HCT116 (cell line): Measurements from ENCODE around the gene ZNF385A. TPM values are rescaled to one million over a fixed set of nuclear protein-coding genes. Genes with fewer than 3 reads are reported as not detected.

Experiments
- ATAC-seq: fragments of 200-7000 bp; cut with Tn5 transposase; 2 replicates; pipeline ENCODE4 v1.9.1; 2020; ENCODE audit warnings: mild to moderate bottlenecking, moderate library complexity
- BruUV-seq: library from RNA; stranded (reverse); fragments of 400-500 nt; replicated peaks from 2 replicates; lab custom pipeline; 2021; lab: Mats Ljungman, UMichigan
- CTCF ChIA-PET: fragments of 300-600 bp; sonication (Branson Sonifier 250); formaldehyde crosslinking; loops from one replicate; lab custom pipeline; 2021; ENCODE audit warnings: antibody characterized with exemption; lab: Charles Lee
- POLR2A ChIA-PET: fragments of 300-600, 350-600 bp; sonication (Branson Sonifier 250); formaldehyde crosslinking; loops from one replicate; lab custom pipeline; 2021; ENCODE audit warnings: antibody characterized with exemption; lab: Charles Lee
- RAD21 ChIA-PET, 2 experiments: fragments of 300-600 bp; sonication (Branson Sonifier 250); formaldehyde crosslinking; loops; one replicate each; lab custom pipeline; 2023; ENCODE audit warnings: low total read pairs in 2 of 2; ENCODE audit not compliant: uncharacterized antibody in 2 of 2, unreplicated experiment in 2 of 2, low non-redundant PET in 1 of 2; lab: Charles Lee
- DNase-seq: peaks from one replicate; pipeline ENCODE4 v3.0.0-alpha.2; 2010; ENCODE audit warnings: low read depth, low spot score
- H2AFZ ChIP-seq: fragments of 200-600 bp; shearing (Covaris generic), sonication (generic); 2 replicates; pipeline ENCODE4 v1.6.1; 2017; ENCODE audit warnings: low read depth, mixed run types, mixed read lengths, antibody characterized with exemption, low read length; ENCODE audit not compliant: poor library complexity, severe bottlenecking
- H3K27ac ChIP-seq: 2 replicates; pipeline ENCODE4 v1.5.1; 2012; ENCODE audit warnings: low read depth, low read length
- H3K27me3 ChIP-seq: fragments of 200-600 bp; sonication (generic); 2 replicates; pipeline ENCODE4 v1.6.1; 2016; ENCODE audit warnings: mixed run types, low read length, mixed read lengths; ENCODE audit not compliant: insufficient read depth
- H3K36me3 ChIP-seq, 2 experiments: fragments of 200-500 bp in 1 of 2; fragments of 200-600 bp in 1 of 2; sonication (Bioruptor generic) in 1 of 2; sonication (generic) in 1 of 2; 2 replicates each; pipeline versions ENCODE4 v1.5.1 to v1.6.1; 2014 to 2016; ENCODE audit warnings: low read length in 2 of 2, inconsistent platforms in 1 of 2, mixed read lengths in 1 of 2, mixed run types in 1 of 2; ENCODE audit not compliant: insufficient read depth in 2 of 2, control insufficient read depth in 1 of 2
- H3K4me1 ChIP-seq, 2 experiments: fragments of 200-600 bp in 1 of 2; sonication (generic) in 1 of 2; 2 replicates each; pipeline versions ENCODE4 v1.5.1 to v1.6.1; 2012 to 2017; ENCODE audit warnings: low read length in 2 of 2, inconsistent platforms in 1 of 2, mild to moderate bottlenecking in 1 of 2, mixed read lengths in 1 of 2, mixed run types in 1 of 2, moderate library complexity in 1 of 2; ENCODE audit not compliant: insufficient read depth in 2 of 2, control insufficient read depth in 1 of 2
- H3K4me2 ChIP-seq: fragments of 200-600 bp; sonication (generic); 2 replicates; pipeline ENCODE4 v1.6.1; 2017; ENCODE audit warnings: mixed run types, low read length, mixed read lengths
- H3K4me3 ChIP-seq, 2 experiments: fragments of 200-600 bp in 1 of 2; sonication (generic) in 1 of 2; replicated peaks in 1 of 2; 2 replicates each; pipeline ENCODE4 v1.5.1; 2011 to 2016; ENCODE audit warnings: low read length in 2 of 2, control low read depth in 1 of 2, low read depth in 1 of 2, mild to moderate bottlenecking in 1 of 2, mixed read lengths in 1 of 2, mixed run types in 1 of 2
- H3K79me2 ChIP-seq: fragments of 200-600 bp; sonication (generic); 2 replicates; pipeline ENCODE4 v1.6.1; 2017; ENCODE audit warnings: mild to moderate bottlenecking, mixed run types, low read length, moderate library complexity, mixed read lengths; ENCODE audit not compliant: insufficient read depth
- H3K9ac ChIP-seq: fragments of 200-600 bp; sonication (generic); 2 replicates; pipeline ENCODE4 v1.6.1; 2016; ENCODE audit warnings: low read length, mixed read lengths
- H3K9me2 ChIP-seq: fragments of 200-600 bp; sonication (generic), shearing (Covaris generic); 2 replicates; pipeline ENCODE4 v1.6.1; 2017; ENCODE audit warnings: mixed run types, mild to moderate bottlenecking, moderate library complexity; ENCODE audit not compliant: insufficient read depth
- H3K9me3 ChIP-seq, 2 experiments: fragments of 200-500 bp in 1 of 2; fragments of 200-600 bp in 1 of 2; sonication (Bioruptor generic) in 1 of 2; sonication (generic) in 1 of 2; 2 replicates each; pipeline ENCODE4 v1.6.1; 2014 to 2017; ENCODE audit warnings: low read length in 2 of 2, mixed read lengths in 2 of 2, inconsistent platforms in 1 of 2, low read depth in 1 of 2, mild to moderate bottlenecking in 1 of 2, mixed run types in 1 of 2, moderate library complexity in 1 of 2; ENCODE audit not compliant: control insufficient read depth in 1 of 2, insufficient read depth in 1 of 2
- H4K20me1 ChIP-seq: fragments of 200-600 bp; sonication (generic), shearing (Covaris generic); 2 replicates; pipeline ENCODE4 v1.6.1; 2017; ENCODE audit warnings: mixed run types, mild to moderate bottlenecking, moderate library complexity; ENCODE audit not compliant: insufficient read depth
- CBX3 ChIP-seq: IDR thresholded peaks from 2 replicates; pipeline ENCODE4 v1.6.1; 2012; ENCODE audit warnings: low read depth
- EGR1 ChIP-seq: IDR thresholded peaks from 2 replicates; pipeline ENCODE4 v1.6.1; 2012; ENCODE audit warnings: low read depth
- ELF1 ChIP-seq: IDR thresholded peaks from 2 replicates; pipeline ENCODE4 v1.6.1; 2012; ENCODE audit warnings: low read depth, borderline replicate concordance
- EZH2 ChIP-seq: fragments of 200-600 bp; sonication (generic); IDR thresholded peaks from 2 replicates; pipeline ENCODE4 v1.6.1; 2017; ENCODE audit warnings: antibody characterized with exemption, mixed run types
- FOSL1 ChIP-seq: IDR thresholded peaks from 2 replicates; pipeline ENCODE4 v1.6.1; 2012; ENCODE audit warnings: low read depth
- JUND ChIP-seq: IDR thresholded peaks from 2 replicates; pipeline ENCODE4 v1.6.1; 2012
- MAX ChIP-seq: IDR thresholded peaks from 2 replicates; pipeline ENCODE4 v1.6.1; 2012
- POLR2AphosphoS5 ChIP-seq: IDR thresholded peaks from 2 replicates; pipeline ENCODE4 v1.6.1; 2011; ENCODE audit warnings: mild to moderate bottlenecking, low read depth, low read length, moderate library complexity
- RAD21 ChIP-seq: IDR thresholded peaks from 2 replicates; pipeline ENCODE4 v1.6.1; 2012; ENCODE audit warnings: low read depth, mild to moderate bottlenecking
- REST ChIP-seq: IDR thresholded peaks from 2 replicates; pipeline ENCODE4 v1.6.1; 2012; ENCODE audit warnings: low read depth
- SIN3A ChIP-seq: IDR thresholded peaks from 2 replicates; pipeline ENCODE4 v1.6.1; 2012; ENCODE audit warnings: low read depth
- SP1 ChIP-seq: IDR thresholded peaks from 2 replicates; pipeline ENCODE4 v1.6.1; 2012; ENCODE audit warnings: low read depth
- SRF ChIP-seq: IDR thresholded peaks from 2 replicates; pipeline ENCODE4 v1.6.1; 2012; ENCODE audit warnings: low read depth
- YY1 ChIP-seq: IDR thresholded peaks from 2 replicates; pipeline ENCODE4 v1.6.1; 2011; ENCODE audit warnings: low read length, low read depth, moderate library complexity, mild to moderate bottlenecking; ENCODE audit not compliant: insufficient replicate concordance; ENCODE audit errors: extremely low read depth
- intact Hi-C: fragments of 100-400 bp; cut with micrococcal nuclease; formaldehyde crosslinking; loops from 2 replicates; pipeline ENCODE4 v1.10.0; 2022
- total RNA-seq: library from RNA; stranded (reverse); gene quantifications from one replicate; pipeline ENCODE4 v1.2.1, GENCODE V29; 2021; ENCODE audit not compliant: unreplicated experiment
- TF ChIP-seq, protein P1 (sequence below), 3 experiments: fragments of 200-600 bp in 1 of 3; sonication (generic) in 1 of 3; IDR thresholded peaks in 2 of 3; conservative IDR thresholded peaks in 1 of 3; 2 replicates each; pipeline ENCODE4 v1.5.1; 2012 to 2017; ENCODE audit warnings: low read depth in 2 of 3, low read length in 2 of 3, antibody characterized with exemption in 1 of 3, borderline replicate concordance in 1 of 3, control low read depth in 1 of 3, mild to moderate bottlenecking in 1 of 3, mixed read lengths in 1 of 3, mixed run types in 1 of 3, moderate library complexity in 1 of 3; ENCODE audit not compliant: insufficient read depth in 1 of 3
- TF ChIP-seq, protein P2 (sequence below): IDR thresholded peaks from 2 replicates; pipeline ENCODE4 v1.6.1; 2011; ENCODE audit warnings: mild to moderate bottlenecking, low read length, moderate library complexity; ENCODE audit not compliant: insufficient replicate concordance; ENCODE audit errors: extremely low read depth

ZNF385A gene
- total RNA-seq, 1 experiment from 2014 or later, result 34.7 TPM

DNA sequence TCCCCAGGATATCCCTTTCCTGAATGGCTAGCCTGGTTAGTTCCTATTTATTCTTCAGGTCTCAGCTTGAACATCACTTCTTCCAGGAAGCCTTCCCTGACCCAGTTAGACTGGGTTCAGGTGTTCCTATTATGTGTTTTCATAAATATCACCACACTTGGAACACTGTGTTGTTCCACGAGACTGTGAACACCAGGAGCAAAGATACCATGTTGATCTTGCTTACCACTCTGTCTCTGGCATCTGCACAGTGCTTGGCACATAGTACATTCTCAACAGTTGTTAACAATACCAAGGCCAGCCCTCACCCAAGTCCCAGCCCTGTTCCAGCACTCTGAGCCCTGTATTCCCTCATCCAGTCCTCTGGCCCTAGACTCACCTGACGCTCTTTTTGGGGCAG is 13.7 kb upstream of the ZNF385A start:
- Histone ChIP-seq H4K20me1 (no peaks in the 10 kb centered on the region), H3K9me2 (no peaks in the 10 kb centered on the region), H3K9ac (no peak overlapping the region), H3K4me2 (no peak overlapping the region), H3K9me3 (no peaks in the 10 kb centered on the region), H2AFZ (no peak overlapping the region), H3K27ac (no peak overlapping the region), H3K27me3 (no peaks in the 10 kb centered on the region), H3K36me3 (peaks cover 44 to 48% of the 10 kb centered on the region in 2 experiments; a peak in 3 of 4 replicates), H3K4me1 (no peaks in the 10 kb centered on the region), H3K4me3 (no peak overlapping the region), H3K79me2 (no peaks in the 10 kb centered on the region)
- no peak for DNase-seq
- ChIA-PET RAD21 (no interaction called here), POLR2A (no interaction called here), CTCF (interaction anchor here (2.3 to 4.8 kb wide), 3 partner anchors 11 to 41 kb away, joined by 18 to 182 read pairs (median 28); no protein-coding TSS in a partner anchor)
- intact Hi-C loops, result no loop called here
- BruUV-seq, result no TSS peak
- TF ChIP-seq SRF (no peak), MAX (no peak), CBX3 (no peak), EGR1 (no peak), POLR2AphosphoS5 (no peak), FOSL1 (no peak), ELF1 (no peak), YY1 (no peak), JUND (no peak), RAD21 (no peak), SP1 (no peak), EZH2 (no peak), REST (no peak), SIN3A (no peak)
- TF ChIP-seq, protein P1, sequence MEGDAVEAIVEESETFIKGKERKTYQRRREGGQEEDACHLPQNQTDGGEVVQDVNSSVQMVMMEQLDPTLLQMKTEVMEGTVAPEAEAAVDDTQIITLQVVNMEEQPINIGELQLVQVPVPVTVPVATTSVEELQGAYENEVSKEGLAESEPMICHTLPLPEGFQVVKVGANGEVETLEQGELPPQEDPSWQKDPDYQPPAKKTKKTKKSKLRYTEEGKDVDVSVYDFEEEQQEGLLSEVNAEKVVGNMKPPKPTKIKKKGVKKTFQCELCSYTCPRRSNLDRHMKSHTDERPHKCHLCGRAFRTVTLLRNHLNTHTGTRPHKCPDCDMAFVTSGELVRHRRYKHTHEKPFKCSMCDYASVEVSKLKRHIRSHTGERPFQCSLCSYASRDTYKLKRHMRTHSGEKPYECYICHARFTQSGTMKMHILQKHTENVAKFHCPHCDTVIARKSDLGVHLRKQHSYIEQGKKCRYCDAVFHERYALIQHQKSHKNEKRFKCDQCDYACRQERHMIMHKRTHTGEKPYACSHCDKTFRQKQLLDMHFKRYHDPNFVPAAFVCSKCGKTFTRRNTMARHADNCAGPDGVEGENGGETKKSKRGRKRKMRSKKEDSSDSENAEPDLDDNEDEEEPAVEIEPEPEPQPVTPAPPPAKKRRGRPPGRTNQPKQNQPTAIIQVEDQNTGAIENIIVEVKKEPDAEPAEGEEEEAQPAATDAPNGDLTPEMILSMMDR (IDR thresholded peaks at IDR 0.05 in 2 of 3, conservative IDR thresholded peaks at IDR 0.05 in 1 of 3; ENCODE audit: borderline replicate concordance in 1 of 3, insufficient read depth in 1 of 3, low read depth in 2 of 3, low read length in 2 of 3), result no peak
- TF ChIP-seq, protein P2, sequence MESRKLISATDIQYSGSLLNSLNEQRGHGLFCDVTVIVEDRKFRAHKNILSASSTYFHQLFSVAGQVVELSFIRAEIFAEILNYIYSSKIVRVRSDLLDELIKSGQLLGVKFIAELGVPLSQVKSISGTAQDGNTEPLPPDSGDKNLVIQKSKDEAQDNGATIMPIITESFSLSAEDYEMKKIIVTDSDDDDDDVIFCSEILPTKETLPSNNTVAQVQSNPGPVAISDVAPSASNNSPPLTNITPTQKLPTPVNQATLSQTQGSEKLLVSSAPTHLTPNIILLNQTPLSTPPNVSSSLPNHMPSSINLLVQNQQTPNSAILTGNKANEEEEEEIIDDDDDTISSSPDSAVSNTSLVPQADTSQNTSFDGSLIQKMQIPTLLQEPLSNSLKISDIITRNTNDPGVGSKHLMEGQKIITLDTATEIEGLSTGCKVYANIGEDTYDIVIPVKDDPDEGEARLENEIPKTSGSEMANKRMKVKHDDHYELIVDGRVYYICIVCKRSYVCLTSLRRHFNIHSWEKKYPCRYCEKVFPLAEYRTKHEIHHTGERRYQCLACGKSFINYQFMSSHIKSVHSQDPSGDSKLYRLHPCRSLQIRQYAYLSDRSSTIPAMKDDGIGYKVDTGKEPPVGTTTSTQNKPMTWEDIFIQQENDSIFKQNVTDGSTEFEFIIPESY, result no peak
- no peak for ATAC-seq
